Subcutaneous adipose tissue (tissue), 4 donors: Measurements from ENCODE around the gene C2orf68. TPM values are rescaled to one million over a fixed set of nuclear protein-coding genes. Genes with fewer than 3 reads are reported as not detected.

Experiments
- CTCF ChIP-seq: fragments of 450-650 bp; IDR thresholded peaks from one replicate; pipeline ENCODE4 v1.5.1; 2016; ENCODE audit warnings: low read depth, mild to moderate bottlenecking, control low read depth, antibody characterized with exemption, moderate library complexity
- total RNA-seq, 4 donors: library from RNA; depleted of rRNA; stranded (reverse); fragments of >200 nt; gene quantifications; one replicate each; pipeline ENCODE4 v1.1.0, GENCODE V29; 2016

The C2orf68 gene
- total RNA-seq, 4 donors from 2014 or later = 10.1 to 16.7 (median 15.7) TPM

DNA sequence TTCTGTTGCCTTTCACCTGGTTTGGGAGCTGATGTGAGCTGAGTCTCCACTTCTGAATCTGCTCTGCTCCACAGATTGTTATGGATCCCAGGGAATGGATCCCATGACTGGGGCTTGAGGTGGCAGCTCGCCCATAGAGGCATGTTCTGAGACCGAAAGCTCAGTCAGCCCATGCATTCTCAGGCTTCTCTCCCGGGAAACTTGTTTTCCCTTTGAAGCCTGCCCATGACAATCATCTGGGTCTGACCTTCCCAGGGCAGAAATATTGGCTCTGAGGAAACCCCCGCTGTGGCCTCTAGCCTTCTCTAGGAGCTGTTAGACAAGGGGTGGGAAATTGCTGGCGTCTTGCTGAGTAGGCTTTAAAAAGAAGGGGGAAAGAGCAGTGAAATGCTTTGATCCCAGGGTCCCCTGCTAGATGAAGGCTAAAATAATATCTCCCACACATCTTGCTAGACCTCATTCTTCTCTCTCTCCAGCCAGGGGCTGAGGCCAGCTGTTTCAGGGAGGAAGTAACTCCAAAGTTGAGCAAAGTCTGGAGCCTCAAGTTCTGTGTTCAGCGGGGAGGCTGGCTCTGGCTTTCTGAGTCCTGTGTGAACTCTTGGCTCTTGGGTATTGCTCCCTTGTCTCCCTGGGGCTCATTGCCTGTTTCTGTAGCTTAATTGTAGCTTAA is 32.5 kb downstream of the C2orf68 start:
- TF ChIP-seq CTCF = no peak

- TF ChIP-seq CTCF = no peak
Observed at GRCh38 chr2:85578243-85579180, 33.4 kb downstream of the C2orf68 start.

DNA sequence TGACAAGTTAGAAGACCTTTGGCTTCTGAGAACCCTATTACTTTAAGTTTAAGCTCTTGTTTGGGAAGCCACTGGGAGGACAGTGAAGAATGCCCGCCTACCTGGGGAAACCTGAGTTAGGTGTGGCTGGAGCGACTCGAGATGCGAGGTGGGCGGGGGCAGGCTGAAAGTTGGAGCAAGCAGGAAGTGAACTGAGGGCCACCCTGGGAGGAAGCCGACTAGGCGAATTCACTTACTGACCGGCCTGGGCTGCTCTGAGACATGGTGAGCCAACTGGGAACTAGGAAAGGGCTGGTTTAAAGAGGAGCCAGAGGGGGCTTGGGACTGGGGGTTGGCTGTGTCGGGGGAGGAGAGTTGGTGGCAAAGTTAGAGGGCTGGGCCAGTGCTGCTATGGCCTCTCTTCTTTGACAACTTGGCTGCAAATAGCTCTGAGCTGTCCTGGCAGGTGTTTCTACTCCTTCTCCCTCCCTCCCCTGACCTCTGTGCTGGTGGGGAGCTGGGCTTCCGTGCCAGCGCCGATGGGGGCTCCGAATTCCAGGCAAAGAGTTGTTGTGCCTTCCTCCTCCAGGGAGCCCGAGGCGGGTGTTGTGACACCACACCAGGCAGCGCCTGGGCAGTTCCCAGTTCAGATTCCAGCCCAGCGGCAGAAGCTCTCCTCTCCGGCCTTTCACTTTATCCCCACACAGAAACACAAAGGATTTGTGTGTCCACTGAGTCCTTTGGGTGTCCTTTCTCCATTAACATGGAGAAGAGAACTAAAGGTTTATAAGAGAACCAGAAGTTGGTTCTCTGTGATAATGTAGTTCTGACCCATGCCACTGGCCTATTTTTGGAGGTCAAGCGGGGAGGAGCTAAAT is 34.3 kb downstream of the C2orf68 start, which contains the start of gene VAMP8:
Gene VAMP8, plus strand, starts transcription at position 201 of the 857 bp plus-strand sequence. Its CDS starts 61 bp downstream, at position 262.
- no peak for TF ChIP-seq CTCF

DNA sequence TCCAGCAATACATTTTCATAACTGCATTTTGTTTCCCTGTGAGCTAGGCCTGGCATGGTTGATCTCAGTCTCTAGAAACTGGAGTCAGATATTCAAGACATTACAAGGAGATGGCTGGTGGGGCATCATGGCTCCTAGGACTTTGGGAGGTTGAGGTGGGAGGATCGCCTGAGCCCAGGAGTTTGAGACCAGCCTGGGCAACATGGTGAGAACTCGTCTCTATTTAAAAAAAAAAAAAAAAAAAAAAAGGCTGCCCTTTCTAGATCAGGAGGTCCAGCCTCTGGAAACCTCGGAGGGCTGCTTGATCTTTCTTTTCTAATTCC is 34.8 kb downstream of the C2orf68 start:
- no peak for TF ChIP-seq CTCF

DNA sequence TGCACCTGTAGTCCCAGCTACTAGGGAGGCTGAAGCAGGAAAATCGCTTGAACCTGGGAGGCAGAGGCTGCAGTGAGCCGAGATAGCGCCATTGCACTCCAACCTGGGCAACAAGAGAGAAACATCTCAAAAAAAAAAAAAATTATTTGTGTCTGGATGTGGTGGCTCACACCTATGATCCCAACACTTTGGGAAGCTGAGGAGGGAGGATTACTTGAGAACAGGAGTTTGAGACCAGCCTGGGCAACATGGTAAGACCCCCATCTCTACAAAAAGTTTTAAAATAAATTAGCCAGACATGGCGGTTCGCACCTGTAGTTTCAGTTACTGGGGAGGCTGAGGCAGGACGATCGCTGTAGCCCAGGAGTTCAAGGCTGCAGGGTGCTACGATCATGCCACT is 36.1 kb downstream of the C2orf68 start:
- no peak for TF ChIP-seq CTCF

GRCh38 chr2:85566265-85566664 is 45.6 kb downstream of the C2orf68 start:
- TF ChIP-seq CTCF = no peak

DNA sequence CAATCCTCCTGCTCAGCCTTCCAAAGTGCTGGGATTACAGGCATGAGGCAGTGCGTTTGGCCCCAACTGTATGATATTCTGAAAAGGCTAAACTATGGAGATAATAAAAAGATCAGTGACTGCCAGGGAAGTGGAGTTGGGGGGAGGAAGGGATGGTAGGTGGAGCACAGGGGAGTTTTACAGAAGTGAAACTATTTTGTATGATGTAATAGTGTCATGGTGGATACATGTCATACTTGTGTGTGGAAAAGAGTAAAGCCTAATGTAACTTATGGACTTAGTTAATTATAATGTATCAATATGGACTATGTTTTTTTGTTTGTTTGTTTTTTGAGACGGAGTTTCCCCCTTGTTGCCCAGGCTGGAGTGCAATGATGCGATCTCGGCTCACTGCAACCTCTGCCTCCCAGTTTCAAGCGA is 47.7 kb downstream of the C2orf68 start:
- TF ChIP-seq CTCF = no peak
